Loucy (cell line): Measurements from ENCODE around the gene JOSD1.

Source experiments
- EZH2phosphoT487 ChIP-seq: fragments of 200-600 bp; IDR thresholded peaks from 2 replicates; pipeline ENCODE4 v1.6.1; 2018; ENCODE audit warnings: antibody characterized with exemption, mild to moderate bottlenecking, moderate library complexity, borderline replicate concordance
- TF ChIP-seq, protein P1 (sequence below): fragments of 200-600 bp; sonication (generic); conservative IDR thresholded peaks from 2 replicates; pipeline ENCODE4 v1.5.1; 2014; ENCODE audit warnings: mild to moderate bottlenecking, antibody characterized with exemption, low read length

GRCh38 chr22:38729946-38730345, 29.2 kb upstream of the JOSD1 start:
- TF ChIP-seq, protein P1, sequence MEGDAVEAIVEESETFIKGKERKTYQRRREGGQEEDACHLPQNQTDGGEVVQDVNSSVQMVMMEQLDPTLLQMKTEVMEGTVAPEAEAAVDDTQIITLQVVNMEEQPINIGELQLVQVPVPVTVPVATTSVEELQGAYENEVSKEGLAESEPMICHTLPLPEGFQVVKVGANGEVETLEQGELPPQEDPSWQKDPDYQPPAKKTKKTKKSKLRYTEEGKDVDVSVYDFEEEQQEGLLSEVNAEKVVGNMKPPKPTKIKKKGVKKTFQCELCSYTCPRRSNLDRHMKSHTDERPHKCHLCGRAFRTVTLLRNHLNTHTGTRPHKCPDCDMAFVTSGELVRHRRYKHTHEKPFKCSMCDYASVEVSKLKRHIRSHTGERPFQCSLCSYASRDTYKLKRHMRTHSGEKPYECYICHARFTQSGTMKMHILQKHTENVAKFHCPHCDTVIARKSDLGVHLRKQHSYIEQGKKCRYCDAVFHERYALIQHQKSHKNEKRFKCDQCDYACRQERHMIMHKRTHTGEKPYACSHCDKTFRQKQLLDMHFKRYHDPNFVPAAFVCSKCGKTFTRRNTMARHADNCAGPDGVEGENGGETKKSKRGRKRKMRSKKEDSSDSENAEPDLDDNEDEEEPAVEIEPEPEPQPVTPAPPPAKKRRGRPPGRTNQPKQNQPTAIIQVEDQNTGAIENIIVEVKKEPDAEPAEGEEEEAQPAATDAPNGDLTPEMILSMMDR: no peak
- TF ChIP-seq EZH2phosphoT487: no peak
